ENCODE results near the gene KLRF2. TPM values are rescaled to one million over a fixed set of nuclear protein-coding genes. Genes with fewer than 3 reads are reported as not detected.

Gene KLRF2
- total RNA-seq, 1 experiment from 2014 or later: not detected

- Mint-ChIP-seq H3K27ac (no peak overlapping the region), H3K36me3 (ENCODE audit: insufficient read depth in 1 of 3, low read depth in 3 of 3) (no peaks in the 10 kb centered on the region), H3K4me1 (no peaks in the 10 kb centered on the region), H3K9me3 (no peaks in the 10 kb centered on the region), H3K4me3 (no peak overlapping the region; a peak in 1 of 5 replicates), H3K27me3 (ENCODE audit: low read depth) (no peaks in the 10 kb centered on the region)
- no peak overlapping the region for H2BK12ac ChIP-seq (ENCODE audit: insufficient read length, low read depth, low read length)
- H3K4me1 ChIP-seq (ENCODE audit: insufficient read depth, low read length): no peaks in the 10 kb centered on the region
- H3K23ac ChIP-seq (ENCODE audit: insufficient read length, low read depth, low read length): no peak overlapping the region
- no peak overlapping the region for H4K5ac ChIP-seq (ENCODE audit: insufficient read length, low read depth, low read length)
- H3K23me2 ChIP-seq (ENCODE audit: insufficient read length, low read depth, low read length, poor library complexity, severe bottlenecking): no peaks in the 10 kb centered on the region
- no peak overlapping the region for H4K91ac ChIP-seq (ENCODE audit: insufficient read length, low read depth, low read length)
- DNase-seq: no peak
- H3K4me2 ChIP-seq (ENCODE audit: insufficient read depth, insufficient read length, low read length): no peak overlapping the region
- no peak overlapping the region for H3T11ph ChIP-seq (ENCODE audit: low read length)
- no peak overlapping the region for H3K14ac ChIP-seq (ENCODE audit: insufficient read depth, low read length)
- H4K20me1 ChIP-seq (ENCODE audit: control insufficient read depth, insufficient read depth, insufficient read length): no peaks in the 10 kb centered on the region
- no peak overlapping the region for H2BK5ac ChIP-seq (ENCODE audit: insufficient read length, low read length)
- no peak overlapping the region for H4K8ac ChIP-seq (replicated peaks; ENCODE audit: insufficient read length, low read depth, low read length)
- no peak overlapping the region for H2BK15ac ChIP-seq (ENCODE audit: low read depth, low read length)
- H2BK20ac ChIP-seq (ENCODE audit: low read depth, low read length, poor library complexity, severe bottlenecking): no peak overlapping the region
- H3K9ac ChIP-seq (ENCODE audit: extremely low read depth, insufficient read length, low read length): no peak overlapping the region
- H3K18ac ChIP-seq (ENCODE audit: insufficient read length, low read depth, low read length): no peak overlapping the region
- no peak overlapping the region for H2BK120ac ChIP-seq (ENCODE audit: low read depth, low read length, poor library complexity, severe bottlenecking)
- TF ChIP-seq CTCF (conservative IDR thresholded peaks at IDR 0.05): no peak
- H2AFZ ChIP-seq (ENCODE audit: low read length): no peak overlapping the region
- H3K9me3 ChIP-seq (ENCODE audit: control insufficient read depth, low read depth, low read length): no peaks in the 10 kb centered on the region
- H3K56ac ChIP-seq (ENCODE audit: insufficient read length, low read depth, low read length): no peak overlapping the region
- no CpG with 5 or more reads among the region's 2 CpGs for WGBS (ENCODE audit: extremely low coverage, insufficient read length, low lambda C conversion rate)
- no peaks in the 10 kb centered on the region for H3K79me2 ChIP-seq (ENCODE audit: insufficient read depth, low read length)
- H2AK5ac ChIP-seq (ENCODE audit: insufficient read length, low read length): no peak overlapping the region
- H3K4ac ChIP-seq (ENCODE audit: low read depth, low read length): no peak overlapping the region
- H3K79me1 ChIP-seq (ENCODE audit: insufficient read depth, low read depth, low read length, poor library complexity, severe bottlenecking): no peaks in the 10 kb centered on the region
- no peaks in the 10 kb centered on the region for H3K27me3 ChIP-seq (ENCODE audit: insufficient read depth, low read length)
- H3K27ac ChIP-seq (ENCODE audit: insufficient read length, low read depth, low read length): no peak overlapping the region
These were observed 53.7 kb downstream of the KLRF2 start for GRCh38 chr12:9935026-9935425.

All from H9 (cell line).